H1 (cell line): ENCODE results near the gene PRR35. TPM values are rescaled to one million over a fixed set of nuclear protein-coding genes. Genes with fewer than 3 reads are reported as not detected.
A peak's percentile ranks its signal among the peaks of the same experiment; 100 is the strongest.

Experiments used
- CTCF ChIA-PET: fragments of 300-600 bp; sonication (Branson Sonifier 250); formaldehyde crosslinking; loops from one replicate; lab custom pipeline; 2021; ENCODE audit not compliant: partially characterized antibody; lab: Charles Lee
- POLR2A ChIA-PET: fragments of 300-600 bp; sonication (Branson Sonifier 250); formaldehyde crosslinking; loops from one replicate; lab custom pipeline; 2021; ENCODE audit warnings: inconsistent platforms; ENCODE audit not compliant: partially characterized antibody; lab: Charles Lee
- DNase-seq, 2 experiments: peaks; one replicate each; pipeline versions ENCODE4 v3.0.0 to v3.0.0-alpha.2; 2010 to 2022; ENCODE audit warnings: low spot score in 2 of 2, low read depth in 1 of 2, mixed read lengths in 1 of 2
- FAIRE-seq: peaks from 2 replicates; lab custom pipeline; 2011; peaks lifted over from hg19 to GRCh38; lab: Jason Lieb, UNC
- H2AFZ ChIP-seq: 2 replicates; pipeline ENCODE4 v1.8.1; 2012; ENCODE audit warnings: low read length, inconsistent platforms
- H2AK5ac ChIP-seq: 2 replicates; pipeline ENCODE4 v1.6.1; 2013; ENCODE audit warnings: low read depth, low read length
- H2BK120ac ChIP-seq: replicated peaks from 2 replicates; pipeline ENCODE3; 2013; ENCODE audit warnings: low read depth, low read length, inconsistent platforms
- H2BK12ac ChIP-seq: 2 replicates; pipeline ENCODE4 v1.6.1; 2013; ENCODE audit warnings: low read depth, low read length
- H2BK15ac ChIP-seq: 2 replicates; pipeline ENCODE4 v1.6.1; 2013; ENCODE audit warnings: low read length
- H2BK20ac ChIP-seq: 2 replicates; pipeline ENCODE4 v1.6.1; 2013; ENCODE audit warnings: low read length
- H2BK5ac ChIP-seq: 2 replicates; pipeline ENCODE4 v1.6.1; 2013; ENCODE audit warnings: low read depth, low read length
- H3K14ac ChIP-seq: 2 replicates; pipeline ENCODE4 v1.6.1; 2013; ENCODE audit warnings: inconsistent platforms; ENCODE audit not compliant: insufficient read length
- H3K18ac ChIP-seq: 2 replicates; pipeline ENCODE4 v1.6.1; 2013; ENCODE audit warnings: low read length; ENCODE audit errors: extremely low read depth
- H3K23ac ChIP-seq: 2 replicates; pipeline ENCODE4 v1.6.1; 2013; ENCODE audit warnings: inconsistent platforms; ENCODE audit not compliant: insufficient read length
- H3K23me2 ChIP-seq: 2 replicates; pipeline ENCODE4 v1.6.1; 2013; ENCODE audit warnings: low read depth, low read length
- H3K27ac ChIP-seq: 2 replicates; pipeline ENCODE4 v1.6.1; 2011; ENCODE audit warnings: low read depth, low read length, inconsistent platforms
- H3K27me3 ChIP-seq, 4 experiments: replicated peaks in 1 of 4; 1 replicate in 1 of 4; 2 replicates in 3 of 4; pipeline versions ENCODE4 v1.6.1 to v1.8.1; 2011 to 2013; ENCODE audit warnings: low read length in 3 of 4, mild to moderate bottlenecking in 3 of 4, inconsistent platforms in 2 of 4, mixed read lengths in 2 of 4, moderate library complexity in 1 of 4; ENCODE audit not compliant: control insufficient read depth in 3 of 4, insufficient read depth in 3 of 4; ENCODE audit errors: extremely low read depth in 1 of 4
- H3K36me3 ChIP-seq, 4 experiments: 2 replicates each; pipeline versions ENCODE4 v1.6.1 to v1.8.1; 2011 to 2013; ENCODE audit warnings: mild to moderate bottlenecking in 4 of 4, low read length in 3 of 4, moderate library complexity in 2 of 4, control low read depth in 1 of 4, inconsistent platforms in 1 of 4; ENCODE audit not compliant: insufficient read depth in 4 of 4, control insufficient read depth in 2 of 4
- H3K4ac ChIP-seq: replicated peaks from 2 replicates; pipeline ENCODE3; 2013; ENCODE audit warnings: low read length, low read depth, mixed read lengths, inconsistent platforms; ENCODE audit not compliant: insufficient read length
- H3K4me1 ChIP-seq, 4 experiments: replicated peaks in 1 of 4; 1 replicate in 1 of 4; 2 replicates in 3 of 4; pipeline versions ENCODE4 v1.6.1 to v1.8.1; 2011 to 2013; ENCODE audit warnings: low read length in 3 of 4, inconsistent platforms in 2 of 4, mixed read lengths in 1 of 4; ENCODE audit not compliant: insufficient read depth in 4 of 4, control insufficient read depth in 3 of 4
- H3K4me2 ChIP-seq, 2 experiments: 2 replicates each; pipeline versions ENCODE4 v1.6.1 to v1.8.1; 2011 to 2013; ENCODE audit warnings: low read depth in 2 of 2, low read length in 2 of 2, control low read depth in 1 of 2, inconsistent platforms in 1 of 2, mild to moderate bottlenecking in 1 of 2; ENCODE audit not compliant: insufficient read depth in 1 of 2
- H3K4me3 ChIP-seq, 4 experiments: fragments of 200-600, 300-600 bp in 1 of 4; sonication (generic), shearing (Covaris generic), sonication (Bioruptor Twin) in 1 of 4; 2 replicates each; pipeline versions ENCODE4 v1.5.1 to v1.8.1; 2011 to 2016; ENCODE audit warnings: low read length in 4 of 4, low read depth in 3 of 4, control low read depth in 2 of 4, inconsistent platforms in 2 of 4, mild to moderate bottlenecking in 2 of 4, mixed read lengths in 1 of 4, moderate library complexity in 1 of 4; ENCODE audit not compliant: insufficient read depth in 2 of 4; ENCODE audit errors: extremely low read depth in 1 of 4
- H3K56ac ChIP-seq: replicated peaks from 2 replicates; pipeline ENCODE3; 2013; ENCODE audit warnings: low read depth, mild to moderate bottlenecking, mixed read lengths, low read length, inconsistent platforms; ENCODE audit not compliant: insufficient read length
- H3K79me1 ChIP-seq: 2 replicates; pipeline ENCODE4 v1.6.1; 2013; ENCODE audit warnings: low read depth, low read length, control low read depth
- H3K79me2 ChIP-seq, 2 experiments: 2 replicates each; pipeline versions ENCODE4 v1.6.1 to v1.8.1; 2012 to 2013; ENCODE audit warnings: low read length in 2 of 2, mild to moderate bottlenecking in 2 of 2, inconsistent platforms in 1 of 2; ENCODE audit not compliant: insufficient read depth in 2 of 2, control insufficient read depth in 1 of 2
- H3K9ac ChIP-seq, 4 experiments: replicated peaks in 1 of 4; 1 replicate in 1 of 4; 2 replicates in 3 of 4; pipeline versions ENCODE4 v1.6.1 to v1.8.1; 2011 to 2013; ENCODE audit warnings: low read depth in 3 of 4, low read length in 3 of 4, control low read depth in 2 of 4, mild to moderate bottlenecking in 2 of 4, moderate library complexity in 2 of 4, inconsistent platforms in 1 of 4; ENCODE audit errors: extremely low read depth in 1 of 4
- H3K9me3 ChIP-seq, 2 experiments: 2 replicates each; pipeline versions ENCODE4 v1.6.1 to v1.8.1; 2012 to 2013; ENCODE audit warnings: mild to moderate bottlenecking in 2 of 2, moderate library complexity in 2 of 2, control low read depth in 1 of 2, inconsistent platforms in 1 of 2, low read depth in 1 of 2, low read length in 1 of 2, mixed read lengths in 1 of 2; ENCODE audit not compliant: insufficient read depth in 2 of 2
- H4K20me1 ChIP-seq, 2 experiments: replicated peaks in 1 of 2; 2 replicates each; pipeline versions ENCODE3 to v1.8.1; 2011 to 2013; ENCODE audit warnings: inconsistent platforms in 2 of 2, low read length in 2 of 2, mild to moderate bottlenecking in 1 of 2; ENCODE audit not compliant: insufficient read depth in 2 of 2, control insufficient read depth in 1 of 2
- H4K5ac ChIP-seq: 2 replicates; pipeline ENCODE4 v1.6.1; 2013; ENCODE audit warnings: low read length, low read depth, mixed read lengths, inconsistent platforms; ENCODE audit not compliant: insufficient read length
- H4K8ac ChIP-seq: 2 replicates; pipeline ENCODE4 v1.8.0; 2013; ENCODE audit warnings: mild to moderate bottlenecking, moderate library complexity, low read length, inconsistent platforms; ENCODE audit not compliant: insufficient read depth; ENCODE audit errors: extremely low read depth
- H4K91ac ChIP-seq: replicated peaks from 2 replicates; pipeline ENCODE3; 2013; ENCODE audit warnings: low read length, mixed read lengths, inconsistent platforms; ENCODE audit not compliant: insufficient read length
- GABPA ChIP-seq: IDR thresholded peaks from 2 replicates; pipeline ENCODE4 v1.6.1; 2011; ENCODE audit warnings: mild to moderate bottlenecking, low read length, moderate library complexity, borderline replicate concordance; ENCODE audit not compliant: insufficient read depth
- KDM1A ChIP-seq: fragments of 200-600, 300-600 bp; sonication (generic); IDR thresholded peaks from 2 replicates; pipeline ENCODE4 v1.7.1; 2016; ENCODE audit warnings: mild to moderate bottlenecking, low read length, borderline replicate concordance
- SIN3A ChIP-seq, 2 experiments: IDR thresholded peaks in 1 of 2; conservative IDR thresholded peaks in 1 of 2; 2 replicates each; pipeline ENCODE4 v1.6.1; 2011 to 2012; ENCODE audit warnings: low read length in 2 of 2, improper control_type of control experiment in 1 of 2, low read depth in 1 of 2, mild to moderate bottlenecking in 1 of 2
- WGBS, 2 experiments: shearing (Covaris generic) in 1 of 2; methylation state at CpG; one replicate each; pipeline versions ENCODE4 v1.1.6 to v1.1.7; 2013 to 2015; ENCODE audit warnings: low lambda C conversion rate in 2 of 2, mixed read lengths in 2 of 2, inconsistent platforms in 1 of 2, low coverage in 1 of 2, missing lambda C conversion rate in 1 of 2; ENCODE audit not compliant: insufficient replicate concordance in 2 of 2, insufficient coverage in 1 of 2, insufficient read length in 1 of 2; ENCODE audit errors: extremely low coverage in 1 of 2, missing lambda C conversion rate in 1 of 2; 5-methylcytosine and 5-hydroxymethylcytosine counted together
- microRNA-seq, 2 experiments: library from miRNA; unstranded; fragments of <30 nt; microRNA quantifications; one replicate each; pipeline versions ENCODE4 to v1.2.0, GENCODE V29; 2016 to 2020; ENCODE audit warnings: borderline microRNAs expressed in 2 of 2, borderline number of aligned reads in 2 of 2, borderline replicate concordance in 1 of 2
- polyA plus RNA-seq, 7 experiments: library from polyadenylated mRNA; depleted of rRNA in 3 of 7; stranded (reverse) in 5 of 7; unstranded in 2 of 7; fragments of >200 nt in 5 of 7; fragments of 200-250 nt in 2 of 7; gene quantifications; 1 replicate in 5 of 7; 2 replicates in 1 of 7; 4 replicates in 1 of 7; pipeline versions ENCODE4 v1.2.1 to v1.2.3, GENCODE V29; 2011 to 2013; ENCODE audit warnings: missing spikeins in 2 of 7, mixed read lengths in 2 of 7
- small RNA-seq: library from polyadenylated mRNA; stranded (forward); fragments of <200 nt; extraction: miRNeasy Mini kit (QIAGEN cat#:217004); gene quantifications from one replicate; pipeline ENCODE3, GENCODE V24; 2013; ENCODE audit not compliant: insufficient read depth
- total RNA-seq: library from RNA; stranded (reverse); fragmentation: NEBNext Ultra II Directional; extraction: Animal tissue kit (Norgen Biotek cat#: 25700); gene quantifications from 2 replicates; pipeline ENCODE4 v1.2.1, GENCODE V29; 2021

Gene PRR35
- total and polyA plus RNA-seq, 2 of the 8 experiments (the other 6 are each of a cell fraction or from before 2014, with no cell fraction given), result 0.38 to 0.50 TPM

- FAIRE-seq (no peak), DNase-seq (no peak)
- no peaks in the 10 kb centered on the region for H3K79me2 ChIP-seq
- 94% methylated on average over 13 of the region's 13 CpGs; no CpG with 5 or more reads in 1 of the 2 experiments for WGBS, 2 experiments
- H2BK20ac ChIP-seq, result no peak overlapping the region
- H3K23ac ChIP-seq, result no peak overlapping the region
- H3K23me2 ChIP-seq, result no peaks in the 10 kb centered on the region
- ChIA-PET POLR2A (interaction anchor here (0.9 to 1.1 kb wide), 2 partner anchors 15 to 21 kb away, joined by 3 to 4 read pairs; partner anchors contain the start of genes METTL26 and WFIKKN1), CTCF (interaction anchor here (1.2 kb wide), 1 partner anchor 84 kb away, joined by 5 read pairs; no protein-coding TSS in a partner anchor)
- no peaks in the 10 kb centered on the region for H3K27me3 ChIP-seq
- no peak overlapping the region for H3K4ac ChIP-seq
- no peaks in the 10 kb centered on the region; a peak in 1 of 7 replicates for H3K4me1 ChIP-seq
- H3K9me3 ChIP-seq, result no peaks in the 10 kb centered on the region
- H3K9ac ChIP-seq, result no peak overlapping the region; a peak in 1 of 7 replicates
- H2AK5ac ChIP-seq, result no peak overlapping the region
- no peak overlapping the region for H4K8ac ChIP-seq
- no peak overlapping the region for H3K18ac ChIP-seq
- H2AFZ ChIP-seq, result no peak overlapping the region
- no peaks in the 10 kb centered on the region; a peak in 1 of 8 replicates for H3K36me3 ChIP-seq
- H4K5ac ChIP-seq, result no peak overlapping the region
- no peak overlapping the region for H2BK5ac ChIP-seq
- H3K27ac ChIP-seq, result no peak overlapping the region
- H4K91ac ChIP-seq, result no peak overlapping the region
- H4K20me1 ChIP-seq, result peaks cover 1 to 4% of the 10 kb centered on the region in 2 experiments
- H3K4me3 ChIP-seq, result no peak overlapping the region
- H3K56ac ChIP-seq, result no peak overlapping the region
- H2BK120ac ChIP-seq, result no peak overlapping the region
- no peak overlapping the region for H2BK12ac ChIP-seq
- TF ChIP-seq SIN3A (conservative IDR thresholded peaks at IDR 0.05 in 1 of 2, IDR thresholded peaks at IDR 0.05 in 1 of 2; ENCODE audit: low read depth in 1 of 2, low read length in 2 of 2), result no peak
- TF ChIP-seq GABPA, result no peak
- no peak for TF ChIP-seq KDM1A
- no peak overlapping the region for H3K14ac ChIP-seq
- peaks cover 6% of the 10 kb centered on the region for H3K79me1 ChIP-seq
- H2BK15ac ChIP-seq, result no peak overlapping the region
- H3K4me2 ChIP-seq, result no peak overlapping the region
These were observed 54.9 kb downstream of the PRR35 start for GRCh38 chr16:615122-615521.

Small RNA genes within 50 kb of the gene (microRNA-seq; reads per million reads assigned to microRNA genes)
- gene MIR3176, result 2.4 to 2.8 reads per million in 2 experiments
- 0 to 0.81 reads per million in 2 experiments for gene MIR5587

Small RNA genes within 50 kb of the gene (small RNA-seq; reads per million reads assigned to genes)
- gene MIR3176 (68.2 reads per million, percentile 97 among the genes with 10 or more reads in this experiment), gene MIR5587 (4.3 reads per million, percentile 55 among the genes with 10 or more reads in this experiment), gene Z98883.1 (not detected)

Other genes starting within 250 kb of the PRR35 start
- gene AXIN1, start 207.7 kb upstream of the PRR35 start, total RNA-seq, result 41.9 and 43.2 TPM in 2 replicates
- gene AXIN1, start 207.7 kb upstream of the PRR35 start, polyA plus RNA-seq (2011; rRNA removed), result 12.5 and 26.7 TPM in 2 replicates
- 88.9 and 95.7 TPM in 2 replicates for gene MRPL28, start 189.9 kb upstream of the PRR35 start, total RNA-seq
- 188 and 257 TPM in 2 replicates for gene MRPL28, start 189.9 kb upstream of the PRR35 start, polyA plus RNA-seq (2011; rRNA removed)
- gene PGAP6, start 178.4 kb upstream of the PRR35 start, total RNA-seq, result 86.8 and 92.9 TPM in 2 replicates
- 364 and 441 TPM in 2 replicates for gene PGAP6, start 178.4 kb upstream of the PRR35 start, polyA plus RNA-seq (2011; rRNA removed)
- gene NME4, start 163.2 kb upstream of the PRR35 start, total RNA-seq, result 408 and 418 TPM in 2 replicates
- gene NME4, start 163.2 kb upstream of the PRR35 start, polyA plus RNA-seq (2011; rRNA removed), result 863 and 1,107 TPM in 2 replicates
- 28.2 and 30.6 TPM in 2 replicates for gene DECR2, start 158.5 kb upstream of the PRR35 start, total RNA-seq
- 39.9 and 58.5 TPM in 2 replicates for gene DECR2, start 158.5 kb upstream of the PRR35 start, polyA plus RNA-seq (2011; rRNA removed)
- gene RAB11FIP3, start 134.7 kb upstream of the PRR35 start, total RNA-seq, result 32.4 and 35.2 TPM in 2 replicates
- gene RAB11FIP3, start 134.7 kb upstream of the PRR35 start, polyA plus RNA-seq (2011; rRNA removed), result 9.3 and 16.6 TPM in 2 replicates
- gene CAPN15, start 32.7 kb upstream of the PRR35 start, total RNA-seq, result 74.6 and 76.9 TPM in 2 replicates
- 38.9 and 68.4 TPM in 2 replicates for gene CAPN15, start 32.7 kb upstream of the PRR35 start, polyA plus RNA-seq (2011; rRNA removed)
- gene NHLRC4, start 6.6 kb downstream of the PRR35 start, total RNA-seq, result 0.75 and 0.76 TPM in 2 replicates
- 0.60 and 0.72 TPM in 2 replicates for gene NHLRC4, start 6.6 kb downstream of the PRR35 start, polyA plus RNA-seq (2011; rRNA removed)
- gene PIGQ, start 9.6 kb downstream of the PRR35 start, total RNA-seq, result 34.2 and 36.0 TPM in 2 replicates
- gene PIGQ, start 9.6 kb downstream of the PRR35 start, polyA plus RNA-seq (2011; rRNA removed), result 49.2 and 80.4 TPM in 2 replicates
- gene RAB40C, start 29.7 kb downstream of the PRR35 start, total RNA-seq, result 15.6 and 17.8 TPM in 2 replicates
- 13.9 and 18.6 TPM in 2 replicates for gene RAB40C, start 29.7 kb downstream of the PRR35 start, polyA plus RNA-seq (2011; rRNA removed)
- gene WFIKKN1, start 70.6 kb downstream of the PRR35 start, total RNA-seq, result 10.2 and 11.4 TPM in 2 replicates
- gene WFIKKN1, start 70.6 kb downstream of the PRR35 start, polyA plus RNA-seq (2011; rRNA removed), result 15.8 and 28.4 TPM in 2 replicates
- 100 and 108 TPM in 2 replicates for gene METTL26, start 75.9 kb downstream of the PRR35 start, total RNA-seq
- gene METTL26, start 75.9 kb downstream of the PRR35 start, polyA plus RNA-seq (2011; rRNA removed), result 186 and 203 TPM in 2 replicates
- gene MCRIP2, start 81.4 kb downstream of the PRR35 start, total RNA-seq, result 45.4 and 45.7 TPM in 2 replicates
- gene MCRIP2, start 81.4 kb downstream of the PRR35 start, polyA plus RNA-seq (2011; rRNA removed), result 75.5 and 102 TPM in 2 replicates
- 44.4 and 47.2 TPM in 2 replicates for gene WDR90, start 89.0 kb downstream of the PRR35 start, total RNA-seq
- 24.0 and 38.1 TPM in 2 replicates for gene WDR90, start 89.0 kb downstream of the PRR35 start, polyA plus RNA-seq (2011; rRNA removed)
- gene RHOT2, start 107.7 kb downstream of the PRR35 start, total RNA-seq, result 149 and 162 TPM in 2 replicates
- gene RHOT2, start 107.7 kb downstream of the PRR35 start, polyA plus RNA-seq (2011; rRNA removed), result 194 and 320 TPM in 2 replicates
- gene RHBDL1, start 115.3 kb downstream of the PRR35 start, total RNA-seq, result 4.0 TPM in 2 replicates
- gene RHBDL1, start 115.3 kb downstream of the PRR35 start, polyA plus RNA-seq (2011; rRNA removed), result 8.1 and 14.0 TPM in 2 replicates
- 87.3 and 89.9 TPM in 2 replicates for gene STUB1, start 120.0 kb downstream of the PRR35 start, total RNA-seq
- 103 and 151 TPM in 2 replicates for gene STUB1, start 120.0 kb downstream of the PRR35 start, polyA plus RNA-seq (2011; rRNA removed)
- gene JMJD8, start 123.9 kb downstream of the PRR35 start, total RNA-seq, result 46.4 and 49.0 TPM in 2 replicates
- gene JMJD8, start 123.9 kb downstream of the PRR35 start, polyA plus RNA-seq (2011; rRNA removed), result 87.4 and 127 TPM in 2 replicates
- gene WDR24, start 130.0 kb downstream of the PRR35 start, total RNA-seq, result 17.7 and 21.1 TPM in 2 replicates
- gene WDR24, start 130.0 kb downstream of the PRR35 start, polyA plus RNA-seq (2011; rRNA removed), result 15.1 and 26.0 TPM in 2 replicates
- 10.3 and 12.5 TPM in 2 replicates for gene FBXL16, start 145.4 kb downstream of the PRR35 start, total RNA-seq
- gene FBXL16, start 145.4 kb downstream of the PRR35 start, polyA plus RNA-seq (2011; rRNA removed), result 12.8 and 21.9 TPM in 2 replicates
- 18.7 and 19.1 TPM in 2 replicates for gene METRN, start 154.7 kb downstream of the PRR35 start, total RNA-seq
- 25.8 and 43.4 TPM in 2 replicates for gene METRN, start 154.7 kb downstream of the PRR35 start, polyA plus RNA-seq (2011; rRNA removed)
- 26.5 and 31.8 TPM in 2 replicates for gene ANTKMT, start 160.8 kb downstream of the PRR35 start, total RNA-seq
- gene ANTKMT, start 160.8 kb downstream of the PRR35 start, polyA plus RNA-seq (2011; rRNA removed), result 26.6 and 50.3 TPM in 2 replicates
- gene CCDC78, start 166.0 kb downstream of the PRR35 start, total RNA-seq, result 8.2 and 8.5 TPM in 2 replicates
- gene CCDC78, start 166.0 kb downstream of the PRR35 start, polyA plus RNA-seq (2011; rRNA removed), result 7.1 and 10.9 TPM in 2 replicates
- 23.1 and 26.6 TPM in 2 replicates for gene HAGHL, start 166.7 kb downstream of the PRR35 start, total RNA-seq
- gene HAGHL, start 166.7 kb downstream of the PRR35 start, polyA plus RNA-seq (2011; rRNA removed), result 26.9 and 41.5 TPM in 2 replicates
- gene CIAO3, start 180.6 kb downstream of the PRR35 start, total RNA-seq, result 20.4 and 21.0 TPM in 2 replicates
- 20.0 and 29.6 TPM in 2 replicates for gene CIAO3, start 180.6 kb downstream of the PRR35 start, polyA plus RNA-seq (2011; rRNA removed)
- 0.28 TPM in 1 of 2 replicates, not detected in the other for gene MSLN, start 200.3 kb downstream of the PRR35 start, total RNA-seq
- 0.31 and 0.50 TPM in 2 replicates for gene MSLN, start 200.3 kb downstream of the PRR35 start, polyA plus RNA-seq (2011; rRNA removed)
- gene RPUSD1, start 228.0 kb downstream of the PRR35 start, total RNA-seq, result 32.2 and 32.7 TPM in 2 replicates
- 61.8 and 81.8 TPM in 2 replicates for gene RPUSD1, start 228.0 kb downstream of the PRR35 start, polyA plus RNA-seq (2011; rRNA removed)
- gene CHTF18, start 228.2 kb downstream of the PRR35 start, total RNA-seq, result 98.3 and 104 TPM in 2 replicates
- 75.3 and 156 TPM in 2 replicates for gene CHTF18, start 228.2 kb downstream of the PRR35 start, polyA plus RNA-seq (2011; rRNA removed)
- not detected in 2 replicates for gene GNG13, start 240.3 kb downstream of the PRR35 start, total RNA-seq
- gene GNG13, start 240.3 kb downstream of the PRR35 start, polyA plus RNA-seq (2011; rRNA removed), result not detected in 2 replicates